HG03520 (cell line): Measurements from ENCODE around the gene CEACAM6.

ENCODE experiments used
- ATAC-seq: cut with Tn5 transposase; IDR thresholded peaks from one replicate; pipeline ENCODE4 v1.9.1; 2021; ENCODE audit warnings: mild to moderate bottlenecking, moderate library complexity; ENCODE audit not compliant: unreplicated experiment

Gene CEACAM6

GRCh38 chr19:41795031-41795461, 39.7 kb downstream of the CEACAM6 start:
- ATAC-seq: no peak

DNA sequence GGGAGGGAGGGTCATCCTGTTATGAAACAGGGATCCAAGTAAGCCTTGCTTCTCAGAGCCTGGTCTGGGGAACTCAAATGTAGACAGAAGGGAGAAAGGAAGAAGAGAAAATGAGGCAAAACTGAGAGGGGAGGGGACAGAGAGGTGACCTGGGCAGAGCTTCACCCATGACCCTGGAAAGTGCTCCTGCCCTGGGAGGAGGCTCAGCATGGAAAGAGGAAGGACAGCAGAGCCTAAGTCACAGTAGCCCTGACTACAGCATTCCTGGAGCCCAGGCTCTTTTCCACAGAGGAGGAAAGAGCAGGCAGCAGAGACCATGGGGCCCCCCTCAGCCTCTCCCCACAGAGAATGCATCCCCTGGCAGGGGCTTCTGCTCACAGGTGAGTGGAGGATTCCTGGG, 41.0 kb downstream of the CEACAM6 start, which contains the start of gene CEACAM3:
CEACAM3 (plus strand) TSS at position 226 of the 400 bp plus-strand sequence; CDS start at position 317, 91 bp downstream.
- ATAC-seq: no peak

DNA sequence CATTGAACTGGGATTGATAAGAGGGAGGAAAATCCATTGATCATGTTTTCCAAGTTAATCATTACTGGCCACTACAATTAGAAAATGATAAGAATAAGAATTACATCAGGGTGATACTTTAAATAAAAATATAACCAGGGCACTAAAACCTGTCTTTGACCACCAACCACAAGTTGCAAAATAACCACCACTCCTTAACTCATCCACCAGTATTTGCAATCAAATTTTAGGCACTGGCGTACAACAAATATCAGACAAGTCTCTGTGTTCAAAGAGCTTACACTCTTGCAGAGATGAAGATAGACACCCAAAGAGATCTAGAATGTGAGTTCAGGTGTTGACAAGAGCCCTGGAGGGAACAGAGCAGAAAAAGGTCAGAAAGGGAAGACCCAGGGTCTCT, 41.6 kb downstream of the CEACAM6 start:
- ATAC-seq: no peak

GRCh38 chr19:41799444-41800000, 44.2 kb downstream of the CEACAM6 start:
- ATAC-seq: no peak

- no peak for ATAC-seq
Measured at GRCh38 chr19:41801031-41801430, 45.7 kb downstream of the CEACAM6 start.

- no peak for ATAC-seq
Measured at GRCh38 chr19:41801792-41802211, 46.5 kb downstream of the CEACAM6 start.

- ATAC-seq: no peak
Measured at GRCh38 chr19:41802770-41803169, 47.4 kb downstream of the CEACAM6 start.

DNA sequence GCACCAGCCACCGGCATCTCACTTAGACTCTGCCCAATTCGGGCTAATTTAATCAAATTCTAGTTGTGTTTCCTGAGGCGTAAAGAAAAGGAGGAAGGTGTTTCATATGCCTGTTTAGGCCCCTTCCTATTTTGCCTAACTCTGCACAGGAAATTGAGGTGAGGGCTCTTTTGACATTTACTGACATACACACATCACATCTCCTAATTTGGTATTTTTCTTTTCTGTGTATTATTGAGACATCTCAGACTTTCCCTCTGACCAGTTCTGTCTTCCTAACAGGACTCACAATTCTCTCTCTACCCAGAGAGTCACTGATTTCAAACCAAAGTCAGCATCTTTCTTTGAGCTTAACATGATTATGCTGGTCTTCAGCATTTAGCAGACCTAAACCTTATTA, 49.0 kb downstream of the CEACAM6 start:
- no peak for ATAC-seq

- no peak for ATAC-seq
Measured at GRCh38 chr19:41807176-41807575, 51.8 kb downstream of the CEACAM6 start.

DNA sequence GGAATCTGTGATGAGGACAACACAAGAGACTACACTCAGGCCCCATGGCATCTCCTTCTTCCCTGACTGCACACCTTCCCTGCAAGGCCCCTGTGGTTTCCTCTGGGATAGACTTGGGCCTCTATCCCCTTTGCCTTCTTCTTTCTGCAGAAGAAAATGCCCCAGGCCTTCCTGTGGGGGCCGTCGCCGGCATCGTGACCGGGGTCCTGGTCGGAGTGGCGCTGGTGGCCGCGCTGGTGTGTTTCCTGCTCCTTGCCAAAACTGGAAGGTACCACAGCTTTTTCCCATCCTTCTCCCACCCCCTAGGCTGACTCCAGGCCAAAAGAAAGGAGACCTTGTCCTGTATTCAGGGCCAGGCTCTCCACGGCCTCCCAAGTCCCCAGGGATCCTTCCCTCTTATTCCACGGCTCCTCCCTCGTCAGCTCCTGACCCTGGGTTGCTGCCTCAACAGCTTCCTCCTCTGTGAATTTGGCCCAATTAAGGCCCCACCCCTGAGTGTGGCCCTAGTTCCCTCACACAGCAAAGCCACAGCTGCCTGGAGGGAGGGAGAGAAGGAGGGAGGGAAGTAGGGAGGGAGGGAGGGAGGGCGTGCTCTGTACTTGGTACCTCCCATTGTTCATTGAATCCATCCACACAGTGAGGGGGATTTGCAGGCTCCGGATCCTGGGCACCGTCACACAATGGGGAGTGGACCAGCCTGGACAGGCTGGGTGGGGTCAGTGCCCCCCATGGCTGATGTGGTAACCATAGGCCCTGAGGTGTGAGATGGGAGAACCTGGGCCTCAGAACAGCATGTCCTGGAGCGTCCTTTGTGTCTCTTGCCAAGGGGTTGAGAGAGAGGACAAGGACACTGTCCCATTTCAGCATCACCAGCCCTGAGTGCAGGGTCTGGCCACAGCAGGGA, 53.6 kb downstream of the CEACAM6 start:
- no peak for ATAC-seq

- ATAC-seq: no peak
Measured at GRCh38 chr19:41810301-41810700, 55.0 kb downstream of the CEACAM6 start.

GRCh38 chr19:41811036-41811435, 55.7 kb downstream of the CEACAM6 start:
- ATAC-seq: no peak

DNA sequence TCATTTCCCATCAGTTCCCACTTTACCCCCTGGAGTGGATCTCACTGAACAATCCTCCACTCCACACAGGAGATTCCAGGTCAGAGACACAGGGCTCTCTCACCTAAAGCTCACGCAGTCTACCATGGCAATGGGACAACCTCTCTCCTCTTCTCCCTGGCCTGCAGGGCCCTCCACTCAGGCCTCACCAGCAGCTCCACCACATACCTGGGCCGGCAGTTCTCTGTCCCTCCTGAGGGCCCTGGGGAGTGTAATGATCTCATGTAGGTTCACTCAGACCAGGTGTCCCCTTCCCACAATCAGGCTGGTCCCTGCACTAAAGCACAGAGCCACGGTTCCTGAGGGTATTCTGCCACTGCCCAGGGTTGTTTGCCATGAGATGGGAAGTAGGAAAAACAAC, 56.7 kb downstream of the CEACAM6 start:
- no peak for ATAC-seq

DNA sequence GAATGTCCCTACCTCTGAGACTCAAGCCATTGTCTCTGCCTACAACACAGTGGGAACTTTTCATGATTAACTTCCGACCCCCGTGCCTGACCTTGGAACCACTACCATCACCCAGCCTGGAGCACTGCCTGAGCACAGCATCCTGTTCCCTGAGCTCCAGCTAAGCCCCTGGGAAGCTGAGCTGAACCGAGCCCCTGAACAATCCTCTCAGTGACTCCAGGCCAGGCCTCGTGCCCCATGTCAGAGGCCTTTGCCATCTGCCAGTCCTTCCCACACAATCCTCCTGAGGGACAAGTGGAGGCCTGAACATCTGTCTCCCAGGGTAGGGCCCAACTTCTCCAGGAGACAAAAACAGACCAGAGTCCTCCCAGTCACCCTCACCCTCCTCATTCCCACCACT, 58.6 kb downstream of the CEACAM6 start:
- no peak for ATAC-seq

DNA sequence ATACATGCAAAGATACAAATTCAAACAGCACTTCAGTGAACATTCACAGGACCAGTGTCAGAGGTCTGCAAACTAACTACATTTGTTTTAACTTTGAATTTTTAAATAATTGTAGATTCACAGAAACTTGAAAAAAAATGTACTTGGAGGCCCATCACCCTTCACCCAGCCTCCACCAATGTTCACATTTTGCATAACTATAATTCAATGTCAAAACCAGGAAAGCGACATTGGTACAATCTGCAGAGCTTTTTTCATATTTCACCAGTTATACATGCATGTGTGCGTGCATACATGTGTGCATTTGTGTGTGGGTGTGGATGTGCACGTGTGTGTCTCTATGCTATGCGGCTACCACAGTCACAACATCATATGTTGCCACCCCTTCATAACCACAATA, 60.0 kb downstream of the CEACAM6 start:
- no peak for ATAC-seq

DNA sequence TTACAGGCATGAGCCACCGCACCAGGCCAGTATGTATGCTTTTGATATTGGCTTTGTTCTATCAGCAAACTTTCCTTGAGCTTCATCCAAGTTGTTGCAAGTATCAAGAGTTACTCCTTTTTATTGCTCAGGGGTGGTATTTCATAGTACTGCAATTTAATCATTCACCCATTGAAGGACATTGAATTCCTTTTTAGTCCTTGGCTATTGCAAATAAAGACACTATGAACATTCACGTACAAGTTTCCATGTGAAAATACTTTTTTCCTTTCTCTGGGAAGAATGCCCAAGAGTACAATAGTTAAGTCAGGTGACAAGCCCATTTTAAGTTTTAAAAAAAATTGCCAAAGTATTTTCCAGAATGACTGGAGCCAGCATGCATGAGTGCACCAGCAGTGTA, 61.4 kb downstream of the CEACAM6 start:
- no peak for ATAC-seq

DNA sequence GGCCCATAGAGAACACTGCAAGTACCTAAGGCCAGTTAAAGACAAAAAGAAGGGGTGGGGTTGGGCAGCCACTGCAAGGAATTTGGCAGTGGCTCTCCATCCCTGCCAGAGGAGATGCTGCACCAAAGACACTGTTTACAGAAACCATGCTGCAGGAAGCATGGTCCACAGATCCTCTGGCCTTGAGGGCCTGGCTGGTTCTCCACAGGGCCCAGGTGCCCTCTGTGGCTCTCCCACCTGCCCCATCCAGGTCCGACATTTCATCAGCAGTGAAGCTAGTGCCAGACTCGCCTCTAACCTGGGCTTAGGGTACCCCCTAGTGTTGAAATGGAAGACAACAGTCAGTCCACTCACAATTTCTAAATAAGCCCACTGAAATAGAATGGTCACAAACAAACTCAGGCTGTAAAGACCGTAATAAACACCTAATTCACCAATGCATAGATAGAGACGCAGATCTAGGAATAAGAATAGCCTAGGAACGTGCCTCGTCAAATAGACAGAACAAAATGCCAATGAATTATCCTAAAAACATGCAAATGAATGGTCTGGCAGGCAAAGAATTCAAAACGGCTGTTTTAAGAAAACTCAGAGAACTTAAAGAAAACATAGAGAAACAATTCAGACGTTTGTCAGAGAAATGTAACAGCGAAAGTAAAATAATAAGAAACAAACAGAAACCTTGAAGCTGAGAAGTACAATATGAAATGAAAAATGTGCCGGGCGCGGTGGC, 65.8 kb downstream of the CEACAM6 start:
- no peak for ATAC-seq
